Right cardiac atrium (tissue), 5 donors: Measurements from ENCODE around the gene DRG1. TPM values are rescaled to one million over a fixed set of nuclear protein-coding genes. Genes with fewer than 3 reads are reported as not detected.

Source experiments
- ATAC-seq, 2 donors: fragments of 200-7000 bp; cut with Tn5 transposase; one replicate each; pipeline versions ENCODE4 v1.8.0 to v1.9.1; 2020; ENCODE audit warnings: moderate library complexity in 2 of 2, mild to moderate bottlenecking in 1 of 2
- DNase-seq, 3 donors: peaks; one replicate each; pipeline ENCODE4 v3.0.0-alpha.2; 2020
- H3K27ac ChIP-seq: one replicate; pipeline ENCODE4 v1.5.1; 2013; ENCODE audit warnings: mild to moderate bottlenecking, low read length, control low read depth, moderate library complexity
- H3K27me3 ChIP-seq: one replicate; pipeline ENCODE4 v1.6.1; 2013; ENCODE audit not compliant: control insufficient read depth, insufficient read depth
- H3K4me1 ChIP-seq: one replicate; pipeline ENCODE4 v1.6.1; 2013; ENCODE audit warnings: low read length; ENCODE audit not compliant: control insufficient read depth, insufficient read depth
- H3K4me3 ChIP-seq: one replicate; pipeline ENCODE4 v1.5.1; 2013; ENCODE audit warnings: low read length, control low read depth
- H3K9me3 ChIP-seq: one replicate; pipeline ENCODE4 v1.6.1; 2013; ENCODE audit warnings: low read length; ENCODE audit not compliant: control insufficient read depth
- WGBS: extraction: QIAGEN DNeasy Blood & Tissue Kit; methylation state at CpG from one replicate; pipeline ENCODE4 v1.1.7; 2013; 5-methylcytosine and 5-hydroxymethylcytosine counted together
- intact Hi-C, 4 donors: fragments of 100-400 bp; cut with DNase I; formaldehyde crosslinking; loops; one replicate each; pipeline versions ENCODE4 v1.11.0 to v1.14.0; 2022 to 2023
- long read RNA-seq, 4 donors: library from polyadenylated mRNA; unstranded; transcript quantifications; one replicate each; pipeline ENCODE4 v2.0.0, GENCODE V29; 2020 to 2021
- polyA plus RNA-seq: library from polyadenylated mRNA; stranded (reverse); fragments of 200-250 nt; gene quantifications from one replicate; pipeline ENCODE4 v1.2.3, GENCODE V29; 2013
- total RNA-seq, 4 donors: library from RNA; stranded (reverse); fragmentation: NEBNext Ultra II Directional; extraction: Animal tissue kit (Norgen Biotek cat#: 25700); gene quantifications; one replicate each; pipeline ENCODE4 v1.2.1, GENCODE V29; 2021
- donor health status: healthy with polysubstance abuse.
- donor health status: DM: no; HTN: yes; CAD: no.
- donor health status: DM: no; HTN: no; CAD: no.
- donor health status: DM: no; HTN: yes; CAD: no; lungs with severe emphysema.
- donor health status: DM: yes; HTN: yes; CAD: no.

Gene DRG1
- total RNA-seq = 10 to 100 TPM; 53.5 to 73.3 (median 62.5) TPM
- polyA plus RNA-seq = 48.0 TPM
- long read RNA-seq, donor 1, transcript DRG1-201 (9 exons, 1,746 nt) = major isoform, 123 of 139 reads
- long read RNA-seq, donor 1, partial matches to known transcripts = 6 of 139 reads
- long read RNA-seq, donor 1, other reads (novel, unspliced or antisense) = 10 of 139 reads
- long read RNA-seq, donor 2, transcript DRG1-201 (9 exons, 1,746 nt) = major isoform, 43 of 46 reads
- long read RNA-seq, donor 2, partial matches to known transcripts = 2 of 46 reads
- long read RNA-seq, donor 2, other reads (novel, unspliced or antisense) = 1 of 46 reads
- long read RNA-seq, donor 3, transcript DRG1-201 (9 exons, 1,746 nt) = major isoform, 268 of 295 reads
- long read RNA-seq, donor 3, partial matches to known transcripts = 6 of 295 reads
- long read RNA-seq, donor 3, other reads (novel, unspliced or antisense) = 21 of 295 reads
- long read RNA-seq, donor 4, transcript DRG1-201 (9 exons, 1,746 nt) = major isoform, 60 of 70 reads
- long read RNA-seq, donor 4, partial matches to known transcripts = 8 of 70 reads
- long read RNA-seq, donor 4, other reads (novel, unspliced or antisense) = 2 of 70 reads

GRCh38 chr22:31399211-31400022 lies at the start of gene DRG1:
DRG1 (plus strand) TSS chr22:31399604; CDS start chr22:31399684, 80 bp downstream.
- Histone ChIP-seq H3K27me3 (no peaks in the 10 kb centered on the region), H3K9me3 (no peaks in the 10 kb centered on the region), H3K4me3 (peak within 1 kb of the TSS; percentile 80), H3K27ac (peak within 1 kb of the TSS; percentile 76), H3K4me1 (no peaks in the 10 kb centered on the region)
- WGBS = under 1% methylated on average over 72 of the region's 72 CpGs
- intact Hi-C loops = loop anchor here in 3 of 4 donors (1.0 to 5.0 kb wide), 2 partner anchors 52 kb away; partner anchors contain the start of gene PATZ1 (in 2 of the 3)
- DNase-seq (peak; percentile 98 to 100 (median 99)), ATAC-seq (peak; percentile 100)

GRCh38 chr22:31349960-31350359 lies 49.4 kb upstream of the DRG1 start:
- no peak for DNase-seq
- H3K4me1 ChIP-seq = no peaks in the 10 kb centered on the region
- ATAC-seq = no peak
- H3K27me3 ChIP-seq = no peaks in the 10 kb centered on the region
- H3K4me3 ChIP-seq = no peak overlapping the region
- no peaks in the 10 kb centered on the region for H3K9me3 ChIP-seq
- H3K27ac ChIP-seq = no peak overlapping the region
- intact Hi-C loops = loop anchor here in 2 of 4 donors (5.0 to 10.0 kb wide), 2 partner anchors 47 to 285 kb away; partner anchors contain the start of gene DRG1 (in 2 of the 2)

- intact Hi-C loops = no loop called here
- no peaks in the 10 kb centered on the region for H3K4me1 ChIP-seq
- ATAC-seq = no peak
- no peaks in the 10 kb centered on the region for H3K27me3 ChIP-seq
- no peak for DNase-seq
- no peak overlapping the region for H3K4me3 ChIP-seq
- no peak overlapping the region for H3K27ac ChIP-seq
- H3K9me3 ChIP-seq = no peaks in the 10 kb centered on the region
- 61% methylated on average over 8 of the region's 8 CpGs for whole genome bisulfite sequencing
Measured at GRCh38 chr22:31350410-31350863, 49.0 kb upstream of the DRG1 start.

- 77% methylated on average over 5 of the region's 5 CpGs for WGBS
- intact Hi-C loops = no loop called here
Measured at GRCh38 chr22:31354515-31354914, 44.9 kb upstream of the DRG1 start.

GRCh38 chr22:31360029-31360428 lies 39.4 kb upstream of the DRG1 start:
- H3K4me1 ChIP-seq = no peaks in the 10 kb centered on the region
- no peak overlapping the region for H3K27ac ChIP-seq
- no peak for ATAC-seq
- H3K27me3 ChIP-seq = no peaks in the 10 kb centered on the region
- H3K4me3 ChIP-seq = no peak overlapping the region
- WGBS = 92% methylated on average over 1 of the region's 1 CpG
- H3K9me3 ChIP-seq = no peaks in the 10 kb centered on the region
- no peak for DNase-seq
- intact Hi-C loops = no loop called here

More at GRCh38 chr22:31354515-31354914, 44.9 kb upstream of the DRG1 start:
- DNase-seq (no peak), ATAC-seq (no peak)
- Histone ChIP-seq H3K9me3 (no peaks in the 10 kb centered on the region), H3K27ac (no peak overlapping the region), H3K27me3 (no peaks in the 10 kb centered on the region), H3K4me1 (no peaks in the 10 kb centered on the region), H3K4me3 (no peak overlapping the region)

- no peak for DNase-seq
- no peak for ATAC-seq
- Histone ChIP-seq H3K27me3 (no peaks in the 10 kb centered on the region), H3K27ac (no peak overlapping the region), H3K9me3 (no peaks in the 10 kb centered on the region), H3K4me3 (no peak overlapping the region), H3K4me1 (no peaks in the 10 kb centered on the region)
- 98% methylated on average over 1 of the region's 1 CpG for WGBS
- intact Hi-C loops = no loop called here
Measured at GRCh38 chr22:31361743-31362142, 37.7 kb upstream of the DRG1 start.

- DNase-seq = no peak
- intact Hi-C loops = no loop called here
- Histone ChIP-seq H3K27ac (no peak overlapping the region), H3K9me3 (no peaks in the 10 kb centered on the region), H3K27me3 (no peaks in the 10 kb centered on the region), H3K4me1 (no peaks in the 10 kb centered on the region), H3K4me3 (no peak overlapping the region)
- WGBS = 63% methylated on average over 3 of the region's 3 CpGs
- no peak for ATAC-seq
Measured at GRCh38 chr22:31363885-31364465, 35.4 kb upstream of the DRG1 start.

GRCh38 chr22:31367426-31367825 lies 32.0 kb upstream of the DRG1 start:
- DNase-seq (no peak), ATAC-seq (no peak)
- H3K27me3 ChIP-seq = no peaks in the 10 kb centered on the region
- intact Hi-C loops = no loop called here
- H3K4me3 ChIP-seq = no peak overlapping the region
- H3K4me1 ChIP-seq = no peaks in the 10 kb centered on the region
- WGBS = 64% methylated on average over 3 of the region's 3 CpGs
- H3K27ac ChIP-seq = no peak overlapping the region
- H3K9me3 ChIP-seq = no peaks in the 10 kb centered on the region

- H3K4me1 ChIP-seq = no peaks in the 10 kb centered on the region
- ATAC-seq (peak; percentile 78 to 95), DNase-seq (peak in 2 of 3 donors; percentile 29 to 67)
- intact Hi-C loops = no loop called here
- H3K27me3 ChIP-seq = no peaks in the 10 kb centered on the region
- no peak overlapping the region for H3K27ac ChIP-seq
- H3K9me3 ChIP-seq = no peaks in the 10 kb centered on the region
- no peak overlapping the region for H3K4me3 ChIP-seq
- 45% methylated on average over 3 of the region's 3 CpGs for WGBS
Measured at GRCh38 chr22:31377612-31378011, 21.8 kb upstream of the DRG1 start.

- ATAC-seq (peak; percentile 73 to 81), DNase-seq (peak in 1 of 3 donors; percentile 43)
- no peaks in the 10 kb centered on the region for H3K4me1 ChIP-seq
- H3K9me3 ChIP-seq = no peaks in the 10 kb centered on the region
- no peak overlapping the region for H3K4me3 ChIP-seq
- WGBS = 51% methylated on average over 3 of the region's 3 CpGs
- intact Hi-C loops = no loop called here
- H3K27me3 ChIP-seq = no peaks in the 10 kb centered on the region
- H3K27ac ChIP-seq = no peak overlapping the region
Measured at GRCh38 chr22:31378123-31378522, 21.3 kb upstream of the DRG1 start.
